ENCODE results near the gene GOLGA8N. TPM values are rescaled to one million over a fixed set of nuclear protein-coding genes. Genes with fewer than 3 reads are reported as not detected.
A peak's percentile ranks its signal among the peaks of the same experiment; 100 is the strongest.
"Not testable (repeated sequence)": the region's sequence is repeated elsewhere in the genome, so short reads cannot be mapped to it uniquely, and the experiment has no call there.

The GOLGA8N gene
- 7.4 TPM for total RNA-seq
- long read RNA-seq, result 0 reads

DNA sequence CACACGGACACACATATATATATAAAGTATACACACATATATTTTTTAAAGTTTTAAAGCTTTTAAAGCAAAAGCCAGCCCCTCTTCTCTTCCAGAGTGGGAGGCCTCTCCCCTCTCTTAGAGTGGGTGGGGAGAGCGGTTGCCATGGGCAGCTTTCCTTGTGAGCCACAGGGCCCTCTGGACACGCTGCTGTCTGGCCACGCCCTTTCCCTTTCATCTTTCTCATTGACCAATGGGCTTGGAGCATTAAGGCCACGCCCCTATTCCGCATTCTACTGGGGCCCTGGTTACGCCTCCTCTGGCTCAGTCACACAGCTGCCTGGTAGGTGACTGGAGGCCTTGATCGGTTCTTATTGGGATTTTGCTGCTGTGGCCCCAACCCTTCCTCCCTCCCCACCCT, at the start of gene GOLGA8N:
Gene GOLGA8N, plus strand, starts transcription at position 306 of the 400 bp plus-strand sequence.
- intact Hi-C loops (cut with DNase I); ATAC-seq (ENCODE audit: poor library complexity); DNase-seq: not testable (repeated sequence)

DNA sequence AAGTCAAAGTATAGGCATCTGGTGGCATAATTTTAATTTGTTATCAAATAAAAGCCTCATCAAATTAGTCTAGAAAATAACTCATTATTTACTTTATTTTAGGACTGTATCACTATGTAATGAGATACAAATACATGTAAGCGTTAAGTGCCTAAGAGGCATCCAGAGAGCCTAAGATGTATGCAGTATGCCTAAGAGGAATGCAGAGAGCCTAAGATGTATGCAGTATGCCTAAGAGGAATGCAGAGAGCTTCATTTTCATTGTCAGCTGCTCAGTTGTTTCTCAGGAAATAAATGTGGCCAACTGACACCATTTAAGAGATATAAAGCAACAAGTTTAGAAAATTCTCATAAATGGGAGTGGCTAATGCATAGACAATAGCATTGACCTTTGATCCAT, 49.8 kb upstream of the GOLGA8N start:
- intact Hi-C loops (cut with DNase I); ATAC-seq (ENCODE audit: poor library complexity); DNase-seq: not testable (repeated sequence)

DNA sequence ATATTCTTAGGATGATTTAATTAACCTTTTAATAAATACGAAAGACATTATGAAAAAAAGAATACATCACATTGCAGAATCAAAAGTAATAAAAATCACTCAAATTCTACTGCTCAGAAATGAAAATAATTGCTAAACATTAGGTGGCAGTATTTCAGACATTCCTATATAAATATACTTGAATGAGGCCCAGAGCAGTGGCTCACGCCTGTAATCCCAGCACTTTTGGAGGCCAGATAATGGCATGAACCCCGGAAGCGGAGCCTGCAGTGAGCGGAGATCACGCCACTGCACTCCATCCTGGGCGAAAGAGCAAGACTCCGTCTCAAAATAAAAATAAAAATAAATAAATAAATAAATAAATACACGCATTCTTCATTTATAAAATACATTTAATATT, 48.1 kb upstream of the GOLGA8N start:
- ATAC-seq (ENCODE audit: poor library complexity); DNase-seq; intact Hi-C loops (cut with DNase I): not testable (repeated sequence)

DNA sequence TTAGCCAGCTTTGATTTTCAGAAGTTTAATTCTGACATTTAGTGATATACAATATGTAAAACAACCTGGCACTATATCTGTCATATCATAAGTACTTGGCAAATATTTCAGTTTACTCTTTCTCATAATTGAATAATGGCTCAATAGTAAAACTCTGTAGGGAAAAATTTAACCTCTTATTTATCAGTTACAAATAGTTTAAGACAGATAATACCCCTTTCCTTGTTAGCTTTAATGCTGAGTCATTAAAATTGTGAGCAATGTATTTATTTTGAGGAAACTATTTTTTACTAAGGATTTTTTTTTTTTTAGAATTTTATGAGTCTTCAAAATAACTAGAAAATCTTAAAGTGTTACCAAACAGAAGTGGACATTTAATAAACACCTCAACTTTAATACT, 38.7 kb upstream of the GOLGA8N start:
- ATAC-seq (ENCODE audit: poor library complexity); intact Hi-C loops (cut with DNase I); DNase-seq: not testable (repeated sequence)

DNA sequence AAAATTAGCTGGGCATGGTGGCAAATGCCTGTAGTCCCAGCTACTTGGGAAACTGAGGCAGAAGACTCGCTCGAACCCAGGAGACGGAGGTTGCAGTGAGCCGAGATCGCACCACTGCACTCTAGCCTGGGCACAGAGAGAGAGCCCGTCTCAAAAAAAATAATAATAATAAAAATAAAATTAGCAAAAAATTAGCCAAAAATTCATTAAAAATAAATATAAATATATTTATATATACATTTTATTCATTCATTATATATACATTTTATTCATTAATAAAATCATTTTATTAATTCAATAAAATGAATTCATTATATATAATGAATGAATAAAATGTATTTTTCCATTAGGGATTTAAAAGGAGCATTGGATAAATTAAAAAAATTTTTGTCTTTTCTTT, 31.1 kb upstream of the GOLGA8N start:
- ATAC-seq (ENCODE audit: poor library complexity); intact Hi-C loops (cut with DNase I); DNase-seq: not testable (repeated sequence)

DNA sequence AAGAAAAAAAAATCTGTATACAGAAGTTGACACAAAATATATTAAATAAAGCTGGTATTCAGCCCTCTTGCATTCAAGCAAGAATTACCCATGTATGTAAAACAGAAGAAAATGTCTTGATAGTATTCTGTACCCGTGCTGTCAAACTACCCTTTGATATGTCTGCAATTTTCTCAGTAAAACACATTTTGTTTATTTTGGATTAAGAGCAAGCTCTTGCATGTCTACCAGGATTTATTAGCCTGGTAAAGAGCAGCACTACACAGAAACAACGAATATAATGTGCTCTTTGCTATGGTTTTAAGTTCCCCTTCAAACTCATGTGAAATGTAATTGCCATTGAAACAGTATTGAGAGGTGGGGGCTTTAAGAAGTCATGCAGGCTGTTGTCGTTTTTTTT, 24.3 kb upstream of the GOLGA8N start:
- DNase-seq; ATAC-seq (ENCODE audit: poor library complexity); intact Hi-C loops (cut with DNase I): not testable (repeated sequence)

DNA sequence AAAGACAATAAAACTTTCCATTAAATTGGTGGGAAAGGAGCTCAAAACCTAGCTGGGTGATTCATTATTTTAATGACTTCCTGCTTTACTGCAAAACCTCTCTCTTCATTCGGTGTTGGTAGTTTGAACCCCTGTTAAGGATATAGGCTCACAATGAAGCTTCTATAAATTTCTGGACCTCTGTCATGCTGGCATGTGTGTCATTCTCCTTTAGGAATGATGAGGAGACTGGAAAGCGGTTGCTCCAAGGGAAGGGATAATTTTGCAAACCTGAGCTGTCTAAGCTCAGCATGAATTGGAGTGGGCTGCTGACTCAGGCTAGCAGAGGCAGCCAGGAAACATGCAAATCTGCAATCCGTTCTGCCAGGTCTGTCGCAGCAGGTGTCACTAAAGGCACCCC, 14.8 kb upstream of the GOLGA8N start:
- intact Hi-C loops (cut with DNase I); DNase-seq; ATAC-seq (ENCODE audit: poor library complexity): not testable (repeated sequence)

DNA sequence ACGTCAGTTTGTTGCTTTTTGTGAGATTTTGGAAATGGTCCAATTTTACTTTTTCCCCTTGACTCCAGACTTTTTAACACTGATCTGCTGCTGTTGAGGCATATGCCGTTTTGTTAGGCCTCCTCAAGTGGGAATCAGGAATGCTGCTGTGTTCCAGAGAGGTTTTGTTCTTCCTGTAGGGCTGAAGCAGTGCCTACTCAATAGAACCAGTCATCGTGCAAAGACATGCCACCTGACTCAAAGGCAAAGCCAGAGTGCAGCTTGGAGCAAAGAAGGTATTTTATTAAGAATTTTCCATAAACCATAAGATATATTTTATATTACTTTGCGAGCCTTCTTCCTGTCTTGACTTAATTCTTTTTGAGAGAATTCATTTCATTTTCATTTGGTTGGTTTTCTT, 7.4 kb upstream of the GOLGA8N start:
- DNase-seq; ATAC-seq (ENCODE audit: poor library complexity); intact Hi-C loops (cut with DNase I): not testable (repeated sequence)

DNA sequence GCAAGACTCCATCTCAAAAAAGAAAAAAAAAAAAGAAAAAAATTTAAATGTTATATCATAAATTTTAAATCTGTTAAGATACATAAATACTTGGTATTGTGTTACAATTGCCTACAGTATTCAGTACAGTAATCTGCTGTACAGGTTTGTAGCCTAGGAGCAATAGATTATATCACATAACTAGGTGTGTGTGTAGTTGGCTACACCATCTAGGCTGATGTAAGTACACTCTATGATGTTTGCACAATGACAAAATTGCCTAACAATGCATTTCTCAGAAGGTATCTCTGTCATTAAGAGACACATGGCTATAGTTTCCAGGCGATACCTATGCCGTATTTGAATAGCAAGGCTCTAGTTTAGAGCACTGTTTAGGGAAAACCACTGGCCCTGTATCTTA, 16.3 kb downstream of the GOLGA8N start:
- ATAC-seq (ENCODE audit: poor library complexity); DNase-seq; intact Hi-C loops (cut with DNase I): not testable (repeated sequence)

DNA sequence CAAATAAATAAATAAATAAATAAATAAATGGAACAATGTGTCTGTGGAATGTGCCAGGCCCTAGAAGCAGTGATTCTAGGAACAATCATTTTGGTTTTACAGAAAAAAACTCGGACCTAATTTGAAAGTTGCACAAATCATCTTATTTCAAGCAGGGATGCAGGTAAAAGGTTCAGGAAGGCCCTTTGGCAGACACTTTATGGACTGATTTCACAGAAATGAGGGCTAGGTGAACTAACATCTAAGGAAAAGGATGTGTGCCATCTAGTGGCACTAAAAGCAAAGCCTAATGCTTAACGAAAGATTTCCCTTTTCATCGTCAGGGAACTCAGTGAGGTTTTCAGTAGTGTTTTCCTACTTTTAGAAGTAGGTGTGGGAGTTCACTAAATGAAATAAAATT, 17.5 kb downstream of the GOLGA8N start:
- intact Hi-C loops (cut with DNase I); ATAC-seq (ENCODE audit: poor library complexity); DNase-seq: not testable (repeated sequence)

DNA sequence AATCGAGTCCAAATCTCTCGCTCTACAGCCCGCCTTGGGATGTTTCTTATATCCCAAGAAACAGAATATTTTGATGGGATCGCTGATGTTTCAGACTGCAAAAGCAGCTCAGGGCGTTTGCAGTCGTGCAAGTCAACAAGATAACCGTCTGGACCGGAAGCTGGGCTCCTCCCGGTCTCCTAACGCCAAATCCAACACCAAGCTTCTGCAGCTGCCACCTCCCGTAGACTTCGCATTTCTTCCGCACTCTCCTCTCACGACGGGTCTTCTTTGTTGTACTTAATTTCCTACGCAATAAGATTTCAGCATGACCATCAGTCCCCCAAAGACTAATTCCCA, 21.4 kb downstream of the GOLGA8N start:
- peak; percentile 87 for ATAC-seq (ENCODE audit: poor library complexity)
- intact Hi-C loops (cut with DNase I), result not testable (repeated sequence)
- peak; percentile 68 for DNase-seq

DNA sequence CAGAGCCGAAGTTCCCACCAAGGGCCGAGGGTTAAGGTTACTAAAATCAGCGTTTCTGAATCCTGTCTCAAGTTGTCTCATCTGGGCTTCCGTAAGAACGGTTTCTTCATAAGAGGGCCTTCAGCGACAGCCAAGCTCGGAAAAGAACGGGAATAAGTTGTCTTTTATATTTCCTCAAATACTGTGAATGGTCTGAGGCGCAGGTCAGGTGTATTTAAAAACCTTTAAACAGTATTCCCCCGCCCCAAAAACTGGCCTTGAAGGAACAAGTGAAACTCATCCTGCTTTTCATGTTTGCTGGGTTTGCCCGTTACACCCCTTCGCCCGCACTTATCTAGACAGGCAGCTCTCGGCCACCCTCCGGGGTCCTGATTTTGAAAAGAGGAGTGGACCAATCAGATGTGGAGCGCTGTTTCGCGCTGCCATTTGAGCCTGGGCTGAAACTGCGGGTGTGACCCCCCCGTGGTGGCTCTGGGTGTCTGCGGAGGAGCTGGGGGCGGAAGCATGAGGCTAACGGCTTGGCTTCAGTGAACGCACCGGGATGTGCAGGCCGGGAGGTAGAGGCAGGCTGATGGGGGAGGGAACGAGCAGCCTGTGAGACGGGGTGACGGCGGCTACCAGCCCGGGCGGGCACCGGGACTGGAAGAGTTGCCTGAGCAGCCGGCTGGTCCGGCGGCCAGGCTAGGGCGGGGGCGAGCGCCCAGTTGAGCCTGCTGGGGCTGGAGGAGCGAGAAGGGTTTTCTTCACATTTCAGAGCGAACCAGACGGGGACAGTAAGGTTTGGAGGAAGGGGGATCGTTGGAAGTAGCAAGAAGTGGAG, 22.0 kb downstream of the GOLGA8N start, which contains the start of gene ARHGAP11A:
Gene ARHGAP11A, plus strand, starts transcription at position 454 of the 820 bp plus-strand sequence. CDS start 708 bp downstream, outside the sequence.
- intact Hi-C loops (cut with DNase I), result not testable (repeated sequence)
- ATAC-seq (ENCODE audit: poor library complexity) (peak; percentile 94), DNase-seq (peak; percentile 86)

DNA sequence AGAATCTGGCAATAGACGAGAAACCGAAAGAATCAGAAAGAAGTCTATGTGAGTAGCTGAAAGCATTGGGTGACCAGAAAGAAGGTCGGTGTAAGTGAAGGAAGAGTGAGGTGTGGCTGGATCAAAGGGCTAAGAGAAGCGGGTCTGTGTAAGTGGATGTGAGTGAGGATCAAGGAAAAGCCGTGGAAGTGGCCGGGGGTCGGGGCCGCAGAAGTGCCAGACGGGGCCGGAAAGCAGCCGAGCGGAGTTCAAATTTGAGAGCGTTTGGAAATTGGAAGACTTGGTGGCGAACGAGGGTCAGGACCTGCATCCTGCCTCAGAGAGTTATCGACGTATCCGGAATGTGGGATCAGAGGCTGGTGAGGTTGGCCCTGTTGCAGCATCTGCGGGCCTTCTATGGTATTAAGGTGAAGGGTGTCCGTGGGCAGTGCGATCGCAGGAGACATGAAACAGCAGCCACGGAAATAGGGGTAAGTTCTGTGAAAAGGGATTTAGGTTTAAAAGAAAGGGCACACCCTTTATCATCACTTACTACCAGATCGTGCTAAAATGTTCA, 22.7 kb downstream of the GOLGA8N start:
- ATAC-seq (ENCODE audit: poor library complexity); intact Hi-C loops (cut with DNase I); DNase-seq: not testable (repeated sequence)

DNA sequence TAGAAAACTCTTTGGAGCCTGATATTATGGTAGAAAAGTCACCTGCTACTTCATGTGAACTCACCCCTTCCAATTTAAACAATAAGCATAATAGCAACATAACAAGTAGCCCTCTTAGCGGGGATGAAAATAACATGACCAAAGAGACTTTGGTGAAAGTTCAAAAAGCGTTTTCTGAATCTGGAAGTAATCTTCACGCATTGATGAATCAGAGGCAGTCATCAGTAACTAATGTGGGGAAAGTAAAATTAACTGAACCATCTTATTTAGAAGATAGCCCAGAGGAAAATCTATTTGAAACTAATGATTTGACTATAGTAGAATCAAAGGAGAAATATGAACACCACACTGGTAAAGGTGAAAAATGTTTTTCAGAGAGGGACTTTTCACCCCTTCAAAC, 43.2 kb downstream of the GOLGA8N start:
- ATAC-seq (ENCODE audit: poor library complexity) (no peak), DNase-seq (no peak)
- intact Hi-C loops (cut with DNase I), result no loop called here

DNA sequence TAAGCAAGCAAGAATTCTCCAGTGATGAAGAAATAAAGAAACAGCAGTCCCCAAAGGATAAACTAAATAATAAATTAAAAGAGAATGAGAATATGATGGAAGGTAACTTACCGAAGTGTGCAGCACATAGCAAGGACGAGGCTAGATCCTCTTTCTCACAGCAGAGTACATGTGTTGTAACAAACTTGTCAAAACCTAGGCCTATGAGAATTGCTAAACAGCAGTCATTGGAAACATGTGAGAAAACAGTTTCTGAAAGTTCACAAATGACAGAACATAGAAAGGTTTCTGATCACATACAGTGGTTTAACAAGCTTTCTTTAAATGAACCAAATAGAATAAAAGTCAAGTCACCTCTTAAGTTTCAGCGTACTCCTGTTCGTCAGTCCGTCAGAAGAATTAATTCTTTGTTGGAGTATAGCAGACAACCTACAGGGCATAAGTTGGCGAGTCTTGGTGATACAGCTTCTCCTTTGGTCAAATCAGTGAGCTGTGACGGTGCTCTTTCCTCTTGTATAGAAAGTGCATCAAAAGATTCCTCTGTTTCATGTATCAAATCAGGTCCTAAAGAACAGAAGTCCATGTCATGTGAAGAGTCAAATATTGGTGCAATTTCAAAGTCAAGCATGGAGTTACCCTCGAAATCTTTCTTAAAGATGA, 43.8 kb downstream of the GOLGA8N start:
- DNase-seq, result no peak

DNA sequence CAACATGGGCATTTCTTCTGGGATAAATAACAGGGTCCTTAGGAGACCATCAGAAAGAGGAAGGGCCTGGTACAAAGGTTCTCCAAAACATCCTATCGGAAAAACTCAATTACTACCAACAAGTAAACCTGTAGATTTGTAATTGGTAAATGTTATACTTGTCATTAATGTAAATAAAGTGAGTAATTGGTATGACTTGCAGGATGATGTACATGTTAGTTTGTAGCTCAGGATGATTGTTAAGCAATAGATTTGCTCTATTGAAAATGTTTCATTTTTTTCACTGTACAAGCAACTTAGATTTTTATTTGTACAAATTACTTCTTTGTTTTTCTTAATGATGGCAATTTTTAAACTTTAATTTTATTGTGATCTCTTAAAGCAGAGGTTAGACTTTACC, 44.4 kb downstream of the GOLGA8N start:
- ATAC-seq (ENCODE audit: poor library complexity) (no peak), DNase-seq (no peak)
- intact Hi-C loops (cut with DNase I), result no loop called here

More for the DNA sequence above, 43.8 kb downstream of the GOLGA8N start:
- ATAC-seq (ENCODE audit: poor library complexity), result no peak
- intact Hi-C loops (cut with DNase I), result no loop called here

DNA sequence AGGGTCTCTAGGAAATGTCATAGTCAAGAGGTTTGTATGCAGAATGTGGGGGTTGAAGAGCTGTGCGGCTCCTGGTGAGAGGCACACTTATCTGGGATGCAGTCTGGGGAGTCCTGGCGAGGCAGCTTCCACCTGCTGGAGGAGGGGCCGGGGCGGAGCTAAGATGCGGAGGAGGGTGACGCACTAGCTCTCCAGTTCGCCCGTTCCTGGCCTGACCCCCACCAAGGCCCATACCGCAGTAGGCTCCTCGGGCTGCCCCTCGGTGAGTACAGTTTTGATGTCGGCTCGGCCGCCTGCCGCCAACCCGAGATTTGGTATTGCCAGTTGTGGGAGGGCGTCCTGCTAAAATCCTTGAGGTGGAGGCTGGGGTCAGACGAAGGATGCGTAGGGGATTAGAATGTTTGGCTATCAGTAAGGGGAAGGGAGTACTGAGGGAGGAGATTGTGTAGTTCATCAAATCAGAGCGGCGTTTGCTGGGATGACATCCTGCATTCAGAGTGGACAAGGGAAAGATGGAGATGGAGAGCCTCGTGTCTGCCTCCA, 48.3 kb downstream of the GOLGA8N start, which contains the start of gene SCG5:
Gene SCG5, plus strand, starts transcription at position 194 of the 543 bp plus-strand sequence. CDS start 1,883 bp downstream, outside the sequence.
- DNase-seq (no peak), ATAC-seq (ENCODE audit: poor library complexity) (no peak)
- intact Hi-C loops (cut with DNase I), result no loop called here

DNA sequence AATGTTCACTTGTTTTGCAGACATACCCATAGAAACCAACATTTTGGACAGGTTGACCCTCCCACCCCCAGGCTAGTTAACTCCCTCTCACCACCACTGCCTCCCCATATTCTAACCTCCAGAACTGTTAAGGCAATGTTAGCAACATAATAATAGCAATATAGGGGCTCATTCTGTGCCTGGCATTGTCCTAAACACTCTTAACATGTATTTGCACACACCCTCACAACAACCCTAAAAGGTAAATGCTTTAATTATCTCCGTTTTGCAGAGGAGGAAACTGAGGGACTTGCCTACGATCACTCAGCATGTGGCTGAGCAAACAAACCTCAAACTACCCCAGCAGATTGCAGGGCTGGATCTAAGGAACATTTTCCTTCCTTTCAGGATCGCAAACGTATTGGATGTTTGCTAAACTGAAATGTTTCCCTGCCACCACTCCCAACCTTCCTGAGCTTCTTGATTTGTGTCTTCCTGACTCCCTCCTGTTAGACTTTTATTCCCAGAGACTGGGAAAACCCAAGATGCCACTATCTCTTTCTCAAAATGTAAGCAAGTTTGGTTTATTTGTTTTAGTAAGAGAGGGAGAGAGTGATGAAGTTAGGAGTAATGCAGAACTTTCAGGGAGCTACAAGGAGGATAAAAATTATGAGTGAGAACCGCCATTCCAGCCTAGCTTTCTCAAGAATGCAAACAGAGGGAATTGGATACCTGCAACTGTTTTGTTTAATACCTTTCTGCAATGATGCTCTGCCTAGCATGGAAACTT, 49.6 kb downstream of the GOLGA8N start:
- DNase-seq (no peak), ATAC-seq (ENCODE audit: poor library complexity) (no peak)
- intact Hi-C loops (cut with DNase I), result no loop called here
